Ovary (tissue), 9 donors: Measurements from ENCODE around the gene WSB1. TPM values are rescaled to one million over a fixed set of nuclear protein-coding genes. Genes with fewer than 3 reads are reported as not detected.

Experiments
- DNase-seq, 5 donors: peaks; one replicate each; pipeline ENCODE4 v3.0.0-alpha.2; 2019 to 2020
- H3K27ac ChIP-seq, 2 donors: fragments of 200-600 bp; one replicate each; pipeline versions ENCODE4 v1.5.1 to v1.8.0; 2019 to 2022
- H3K27me3 ChIP-seq: fragments of 200-600 bp; one replicate; pipeline ENCODE4 v1.8.0; 2022
- H3K36me3 ChIP-seq: fragments of 200-600 bp; sonication (generic); one replicate; pipeline ENCODE4 v1.5.1; 2019
- H3K4me1 ChIP-seq: one replicate; pipeline ENCODE4 v1.8.1; 2013; ENCODE audit warnings: mild to moderate bottlenecking, moderate library complexity; ENCODE audit not compliant: insufficient read depth
- H3K4me3 ChIP-seq: fragments of 200-600 bp; sonication (generic); one replicate; pipeline ENCODE4 v1.5.1; 2017
- H3K9me3 ChIP-seq, 2 donors: fragments of 200-600 bp in 1 of 2; sonication (generic) in 1 of 2; one replicate each; pipeline versions ENCODE4 v1.5.1 to v1.8.1; 2013 to 2019; ENCODE audit warnings: mild to moderate bottlenecking in 1 of 2, moderate library complexity in 1 of 2
- CTCF ChIP-seq, 3 donors: fragments of 450-650 bp in 2 of 3; fragments of 200-600 bp in 1 of 3; IDR thresholded peaks; one replicate each; pipeline versions ENCODE4 v1.5.1 to v1.8.0; 2016 to 2022; ENCODE audit warnings: antibody characterized with exemption in 3 of 3, mild to moderate bottlenecking in 1 of 3
- EP300 ChIP-seq: sonication (generic); formaldehyde crosslinking; IDR thresholded peaks from one replicate; pipeline ENCODE4 v1.6.1; 2017; ENCODE audit warnings: antibody characterized with exemption
- POLR2A ChIP-seq: fragments of 450-650 bp; IDR thresholded peaks from one replicate; pipeline ENCODE4 v1.6.1; 2017; ENCODE audit warnings: antibody characterized with exemption, mild to moderate bottlenecking, moderate library complexity
- WGBS, 3 donors: extraction: QIAGEN DNeasy Blood & Tissue Kit in 1 of 3; methylation state at CpG; one replicate each; pipeline versions ENCODE4 v1.1.5 to v1.1.7; 2013 to 2017; 5-methylcytosine and 5-hydroxymethylcytosine counted together
- intact Hi-C, 4 donors: fragments of 100-400 bp; cut with DNase I; formaldehyde crosslinking; loops; one replicate each; pipeline versions ENCODE4 v1.11.0 to v1.15.1; 2022 to 2023
- polyA plus RNA-seq, 2 donors: library from polyadenylated mRNA; stranded (reverse); fragments of 200-250 nt in 1 of 2; fragments of 350-450 nt in 1 of 2; fragmentation: Illumina TruSeq in 1 of 2; extraction: RNeasy Lipid Tissue Mini Kit (QIAGEN cat#74804) in 1 of 2; gene quantifications; one replicate each; pipeline ENCODE4 v1.2.3, GENCODE V29; 2013 to 2014
- total RNA-seq, 7 donors: library from RNA; depleted of rRNA in 2 of 7; stranded (reverse); fragments of >200 nt in 2 of 7; fragmentation: NEBNext Ultra II Directional in 3 of 7; extraction: Animal tissue kit (Norgen Biotek cat#: 25700) in 3 of 7; gene quantifications; one replicate each; pipeline versions ENCODE4 v1.1.0 to v1.2.4, GENCODE V29; 2016 to 2023
- donor health status: DM: no; HTN: no; CAD: no; lungs with moderate emphysema.
- donor health status: DM: no; HTN: no; CAD: no.
- donor health status: Bipolar disorder and iron deficiency.
- donor health status: DM: yes; HTN: yes; CAD: no.
- donor health status: DM: no; HTN: no; CAD: no.
- donor health status: DM: yes; HTN: yes; CAD: no.

WSB1 gene
- total and polyA plus RNA-seq, 9 donors, result 88.9 to 214 (median 168) TPM

DNA sequence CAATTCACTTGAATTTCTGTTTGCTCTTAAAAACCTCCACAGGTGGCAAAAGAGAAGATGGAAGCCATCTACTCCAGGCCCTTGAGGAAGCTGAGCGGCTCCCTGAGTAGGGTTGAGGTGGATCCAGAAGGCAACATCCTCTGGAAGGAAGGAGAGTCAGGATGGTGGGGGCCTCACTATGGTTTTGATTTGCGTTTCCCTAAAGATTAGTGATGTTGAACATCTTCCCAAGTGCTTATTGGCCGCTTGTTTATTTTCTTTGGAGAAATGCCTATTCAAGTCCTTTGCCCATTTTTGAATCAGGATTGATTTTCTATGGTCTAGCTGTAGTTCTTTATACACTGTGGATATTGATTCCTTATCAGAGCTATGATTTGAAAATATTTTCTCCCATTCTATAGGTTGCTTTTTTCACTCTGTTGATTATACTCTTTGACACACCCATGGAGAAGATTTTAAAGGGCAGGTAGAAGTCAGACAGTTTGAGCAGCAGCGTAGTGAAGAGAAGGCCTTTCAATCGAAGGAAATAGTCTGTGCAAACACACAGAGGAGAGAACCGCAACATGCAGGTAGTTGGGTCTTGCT lies 58.6 kb downstream of the WSB1 start:
- Histone ChIP-seq H3K4me3 (no peak overlapping the region), H3K27ac (peak overlapping the region; percentile 80 to 94), H3K36me3 (no peaks in the 10 kb centered on the region), H3K4me1 (no peaks in the 10 kb centered on the region), H3K9me3 (no peaks in the 10 kb centered on the region), H3K27me3 (no peaks in the 10 kb centered on the region)
- WGBS, 3 donors, result 68 to 72% (median 69%) methylated on average over 6 of the region's 6 CpGs
- no peak for DNase-seq
- intact Hi-C loops, result loop anchor here (2.0 to 10.0 kb wide), 5 partner anchors 102 to 250 kb away; partner anchors contain the start of gene KSR1 (in 2 of the 4)
- TF ChIP-seq POLR2A, result no peak
- no peak for TF ChIP-seq EP300
- no peak for TF ChIP-seq CTCF (IDR thresholded peaks at IDR 0.05)

- intact Hi-C loops, result loop anchor here (2.0 to 10.0 kb wide), 5 partner anchors 102 to 249 kb away; partner anchors contain the start of gene KSR1 (in 2 of the 4)
- Histone ChIP-seq H3K4me1 (no peaks in the 10 kb centered on the region), H3K9me3 (no peaks in the 10 kb centered on the region), H3K4me3 (peak overlapping the region; percentile 59), H3K36me3 (no peaks in the 10 kb centered on the region), H3K27ac (peak overlapping the region; percentile 80 to 94), H3K27me3 (no peaks in the 10 kb centered on the region)
- WGBS, 3 donors, result 59 to 61% (median 61%) methylated on average over 11 of the region's 11 CpGs
- DNase-seq, result peak in 3 of 5 donors; percentile 34 to 38 (median 35)
- no peak for TF ChIP-seq EP300
- no peak for TF ChIP-seq POLR2A
- TF ChIP-seq CTCF (IDR thresholded peaks at IDR 0.05), result no peak
Observed at GRCh38 chr17:27353033-27353460, 59.1 kb downstream of the WSB1 start.

GRCh38 chr17:27353461-27354050 lies 59.6 kb downstream of the WSB1 start:
- Histone ChIP-seq H3K9me3 (no peaks in the 10 kb centered on the region), H3K27ac (peak overlapping the region; percentile 80 to 94), H3K4me1 (no peaks in the 10 kb centered on the region), H3K4me3 (peak overlapping the region; percentile 59), H3K27me3 (no peaks in the 10 kb centered on the region), H3K36me3 (no peaks in the 10 kb centered on the region)
- peak; percentile 91 to 95 (median 94) for DNase-seq
- intact Hi-C loops, result loop anchor here (1.0 to 10.0 kb wide), 6 partner anchors 101 to 249 kb away; partner anchors contain the start of gene KSR1 (in 2 of the 4)
- WGBS, 3 donors, result 1% methylated on average over 45 to 57 of the region's 57 CpGs
- TF ChIP-seq POLR2A (peak; percentile 94), CTCF (IDR thresholded peaks at IDR 0.05) (peak; percentile 88 to 99 (median 99)), EP300 (peak; percentile 7)

DNA sequence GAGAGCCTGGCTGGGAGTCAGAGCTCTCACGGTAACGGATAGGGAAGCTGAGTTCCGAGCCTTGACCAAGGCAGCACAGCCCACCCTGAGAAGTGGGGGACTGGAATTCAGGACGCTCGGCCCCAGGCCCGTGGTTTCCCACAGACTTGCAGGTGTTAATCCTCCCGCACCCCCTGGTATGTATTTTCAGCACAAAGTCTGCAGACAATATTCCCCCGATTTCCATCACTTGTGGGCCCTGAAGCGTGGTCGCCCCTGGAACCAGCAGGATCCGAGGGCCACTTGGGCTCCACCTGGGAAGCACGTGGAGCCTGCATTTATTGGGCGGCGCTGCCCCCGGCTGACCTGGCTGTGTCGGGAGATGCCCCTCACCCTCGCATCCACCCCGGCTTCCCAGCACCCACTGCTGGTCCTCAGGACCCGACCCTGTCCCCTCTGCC lies 60.2 kb downstream of the WSB1 start:
- TF ChIP-seq CTCF (IDR thresholded peaks at IDR 0.05), result peak in 1 of 3 donors; percentile 2
- no peak for TF ChIP-seq EP300
- DNase-seq, result peak in 1 of 5 donors; percentile 24
- Histone ChIP-seq H3K27ac (peak overlapping the region in 1 of 2 donors; percentile 50), H3K36me3 (no peaks in the 10 kb centered on the region), H3K4me1 (no peaks in the 10 kb centered on the region), H3K27me3 (no peaks in the 10 kb centered on the region), H3K9me3 (no peaks in the 10 kb centered on the region), H3K4me3 (peak overlapping the region; percentile 59)
- intact Hi-C loops, result loop anchor here in 3 of 4 donors (1.0 to 10.0 kb wide), 5 partner anchors 101 to 248 kb away; partner anchors contain the start of gene KSR1 (in 2 of the 3)
- 7 to 9% (median 8%) methylated on average over 18 to 19 of the region's 19 CpGs for WGBS, 3 donors
